GM04504 (cell line): ENCODE measurements around the gene OR7G1.
"Not testable (repeated sequence)": the region's sequence is repeated elsewhere in the genome, so short reads cannot be mapped to it uniquely, and the experiment has no call there.

Experiments used
- DNase-seq: peaks from one replicate; pipeline ENCODE4 v3.0.0-alpha.2; 2012; ENCODE audit warnings: low read depth

Gene OR7G1

GRCh38 chr19:9078651-9079050 is 36.9 kb downstream of the OR7G1 start:
- DNase-seq = no peak

GRCh38 chr19:9076901-9077300 is 38.7 kb downstream of the OR7G1 start:
- no peak for DNase-seq

DNA sequence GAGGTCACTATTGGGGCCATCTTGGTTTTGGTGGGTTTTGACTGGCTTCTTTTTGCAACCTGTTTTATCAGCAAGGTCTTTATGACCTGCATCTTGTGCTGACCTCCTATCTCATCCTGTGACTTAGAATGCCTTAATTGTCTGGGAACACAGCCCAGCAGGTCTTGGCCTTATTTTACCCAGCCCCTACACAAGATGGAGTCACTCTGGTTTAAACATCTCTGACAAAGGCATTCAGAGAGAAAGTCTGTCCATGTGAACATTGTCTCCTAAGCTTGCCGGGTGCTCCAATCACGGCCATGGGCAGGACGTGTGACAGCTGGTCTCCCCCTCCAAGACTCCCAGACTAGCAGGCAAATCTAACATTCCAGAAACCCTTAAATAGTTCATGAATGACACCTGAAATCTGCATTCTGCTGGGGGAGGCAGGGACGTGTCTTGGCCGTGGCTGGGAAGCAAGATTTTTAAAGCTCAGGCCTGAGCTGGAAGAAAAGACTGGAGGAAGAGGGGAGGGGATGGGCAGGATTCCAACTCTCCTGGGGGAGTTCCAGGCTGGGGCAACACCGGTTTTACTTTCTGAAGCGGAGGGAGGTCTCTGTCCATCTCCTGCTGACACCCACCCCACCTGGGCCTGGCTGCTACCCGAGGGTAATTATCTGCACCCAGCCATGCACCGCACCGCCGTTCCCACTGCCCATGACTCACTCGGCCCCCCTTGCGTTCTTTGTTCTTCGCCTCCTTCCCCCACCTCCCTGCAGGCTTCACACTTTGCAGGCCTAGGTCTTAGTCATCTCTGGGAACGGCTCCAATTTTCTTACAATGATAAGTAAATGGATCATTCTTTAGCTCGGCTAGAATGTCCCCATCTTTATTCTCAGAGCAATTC is 40.3 kb downstream of the OR7G1 start:
- DNase-seq = peak; percentile 18

DNA sequence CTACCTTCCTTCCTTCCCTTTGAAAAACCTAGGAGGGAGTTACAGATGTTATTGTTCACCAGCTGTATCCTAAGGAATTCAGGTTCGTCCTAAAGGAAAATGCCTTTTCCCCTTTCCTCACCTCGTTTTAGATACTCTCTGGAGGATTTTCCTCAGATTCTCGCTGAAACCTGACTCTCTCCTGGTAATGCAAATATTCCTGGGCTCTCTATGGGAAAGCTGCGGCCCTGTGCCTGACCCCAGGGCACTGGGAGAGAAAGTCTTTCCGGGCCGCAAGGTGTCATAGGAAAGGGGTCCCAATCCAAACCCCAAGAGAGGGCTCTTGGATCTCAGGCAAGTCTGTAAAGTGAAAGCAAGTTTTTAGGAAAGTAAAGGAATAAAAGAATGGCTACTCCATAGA is 41.8 kb downstream of the OR7G1 start:
- DNase-seq = no peak

DNA sequence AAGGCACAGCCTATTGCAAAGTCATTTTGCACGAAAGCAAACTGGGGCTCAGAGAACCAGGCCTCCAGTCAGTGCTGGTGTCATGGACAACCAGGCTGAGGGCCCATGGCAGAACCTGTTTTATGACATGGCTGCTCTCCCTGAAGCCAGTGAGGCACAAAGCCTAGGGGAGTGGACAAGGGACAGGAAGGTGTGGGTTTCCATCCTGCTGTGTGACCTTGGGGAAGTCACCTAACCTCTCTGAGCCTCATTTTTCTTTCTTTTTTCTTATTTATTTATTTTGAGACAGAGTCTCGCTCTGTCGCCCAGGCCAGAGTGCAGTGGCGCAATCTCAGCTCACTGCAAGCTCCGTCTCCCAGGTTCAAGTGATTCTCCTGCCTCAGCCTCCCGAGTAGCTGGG is 43.8 kb downstream of the OR7G1 start:
- DNase-seq = not testable (repeated sequence)

- DNase-seq = no peak
Observed at GRCh38 chr19:9070066-9070465, 45.5 kb downstream of the OR7G1 start.

GRCh38 chr19:9065457-9066014 is 50.0 kb downstream of the OR7G1 start:
- DNase-seq = no peak
